ENCODE measurements around the gene SLC6A2.
A peak's percentile ranks its signal among the peaks of the same experiment; 100 is the strongest.

The SLC6A2 gene

GRCh38 chr16:55671206-55671973 lies 15.6 kb downstream of the SLC6A2 start:
- no peak for DNase-seq (ENCODE audit: low read depth in 2 of 2)

- no peak for DNase-seq (ENCODE audit: low read depth in 2 of 2)
These were observed 16.1 kb downstream of the SLC6A2 start for GRCh38 chr16:55671974-55672280.

GRCh38 chr16:55672471-55672870 lies 16.7 kb downstream of the SLC6A2 start:
- no peak for DNase-seq (ENCODE audit: low read depth in 2 of 2)

- DNase-seq (ENCODE audit: low read depth in 2 of 2): no peak
These were observed 22.5 kb downstream of the SLC6A2 start for GRCh38 chr16:55678161-55678821.

GRCh38 chr16:55682086-55682485 lies 26.3 kb downstream of the SLC6A2 start:
- no peak for DNase-seq (ENCODE audit: low read depth in 2 of 2)

GRCh38 chr16:55685973-55686372 lies 30.2 kb downstream of the SLC6A2 start:
- no peak for DNase-seq (ENCODE audit: low read depth in 2 of 2)

GRCh38 chr16:55686671-55687070 lies 30.9 kb downstream of the SLC6A2 start:
- no peak for DNase-seq (ENCODE audit: low read depth in 2 of 2)

GRCh38 chr16:55687802-55688201 lies 32.0 kb downstream of the SLC6A2 start:
- no peak for DNase-seq (ENCODE audit: low read depth in 2 of 2)

- DNase-seq (ENCODE audit: low read depth in 2 of 2): no peak
These were observed 35.1 kb downstream of the SLC6A2 start for GRCh38 chr16:55690841-55691240.

- no peak for DNase-seq (ENCODE audit: low read depth in 2 of 2)
These were observed 36.0 kb downstream of the SLC6A2 start for GRCh38 chr16:55691771-55692170.

GRCh38 chr16:55695595-55695994 lies 39.8 kb downstream of the SLC6A2 start:
- no peak for DNase-seq (ENCODE audit: low read depth in 2 of 2)

- no peak for DNase-seq (ENCODE audit: low read depth in 2 of 2)
These were observed 42.1 kb downstream of the SLC6A2 start for GRCh38 chr16:55697867-55698266.

- DNase-seq (ENCODE audit: low read depth in 2 of 2): no peak
These were observed 42.5 kb downstream of the SLC6A2 start for GRCh38 chr16:55698331-55698730.

- no peak for DNase-seq (ENCODE audit: low read depth in 2 of 2)
These were observed 43.2 kb downstream of the SLC6A2 start for GRCh38 chr16:55698946-55699345.

- no peak for DNase-seq (ENCODE audit: low read depth in 2 of 2)
These were observed 43.8 kb downstream of the SLC6A2 start for GRCh38 chr16:55699616-55700015.

- DNase-seq (ENCODE audit: low read depth in 2 of 2): no peak
These were observed 44.3 kb downstream of the SLC6A2 start for GRCh38 chr16:55700067-55700466.

GRCh38 chr16:55700961-55701360 lies 45.2 kb downstream of the SLC6A2 start:
- DNase-seq (ENCODE audit: low read depth in 2 of 2): no peak

- DNase-seq (ENCODE audit: low read depth in 2 of 2): peak in 1 of 2 donors; percentile 6
These were observed 45.9 kb downstream of the SLC6A2 start for GRCh38 chr16:55701442-55702319.

- no peak for DNase-seq (ENCODE audit: low read depth in 2 of 2)
These were observed 47.5 kb downstream of the SLC6A2 start for GRCh38 chr16:55703003-55704001.

- no peak for DNase-seq (ENCODE audit: low read depth in 2 of 2)
These were observed 51.1 kb downstream of the SLC6A2 start for GRCh38 chr16:55706739-55707384.

GRCh38 chr16:55709801-55710200 lies 54.0 kb downstream of the SLC6A2 start:
- DNase-seq (ENCODE audit: low read depth in 2 of 2): no peak

Data from stimulated activated CD4-positive, alpha-beta T cell treated with anti-CD3 and anti-CD28 coated beads, Interleukin-1b, Interleukin-23, amount 100 ng/mL, for 4 hours (primary cell).